K562 (cell line): ENCODE measurements around the gene VWF. TPM values are rescaled to one million over a fixed set of nuclear protein-coding genes. Genes with fewer than 3 reads are reported as not detected.

Experiments used
- ATAC-seq: fragments of 200-7000 bp; cut with Tn5 transposase; 3 replicates; pipeline ENCODE4 v1.9.1; 2020; ENCODE audit warnings: moderate library complexity
- BruUV-seq: library from RNA; stranded (reverse); fragments of 400-500 nt; replicated peaks from 2 replicates; lab custom pipeline; 2021; lab: Mats Ljungman, UMichigan
- CTCF ChIA-PET: fragments of 300-600 bp; formaldehyde crosslinking; extraction: SDS; loops from one replicate; lab custom pipeline; 2021; ENCODE audit warnings: low intra/inter-chr PET ratio; lab: Yijun Ruan, JAX
- POLR2A ChIA-PET: fragments of 300-600, 350-650 bp; sonication (Branson Sonifier 250); formaldehyde crosslinking; extraction: SDS; loops from one replicate; lab custom pipeline; 2021; ENCODE audit warnings: antibody characterized with exemption, inconsistent platforms; lab: Yijun Ruan, JAX
- DNase-seq, 4 experiments: peaks; one replicate each; pipeline versions ENCODE4 v3.0.0 to v3.0.0-alpha.2; 2011 to 2018; ENCODE audit warnings: low spot score in 3 of 4, mixed read lengths in 3 of 4; ENCODE audit errors: extremely low read depth in 1 of 4
- FAIRE-seq: peaks from 2 replicates; lab custom pipeline; 2011; peaks lifted over from hg19 to GRCh38; lab: Jason Lieb, UNC
- H2AFZ ChIP-seq: 2 replicates; pipeline ENCODE4 v1.6.0; 2011; ENCODE audit warnings: low read depth, low read length, control low read depth, inconsistent platforms
- H3K27ac ChIP-seq: fragments of 200-600 bp; 3 replicates; pipeline ENCODE4 v1.8.0; 2011; ENCODE audit warnings: low read depth, mild to moderate bottlenecking, control low read depth, inconsistent platforms, low read length, moderate library complexity, mixed read lengths; ENCODE audit errors: extremely low read depth
- H3K27me3 ChIP-seq, 2 experiments: fragments of 300-600 bp in 1 of 2; 2 replicates in 1 of 2; 3 replicates in 1 of 2; pipeline versions ENCODE4 v1.6.0 to v1.8.0; 2011; ENCODE audit warnings: inconsistent platforms in 2 of 2, low read length in 2 of 2, mild to moderate bottlenecking in 1 of 2, mixed read lengths in 1 of 2, moderate library complexity in 1 of 2; ENCODE audit not compliant: control insufficient read depth in 2 of 2, insufficient read depth in 2 of 2
- H3K36me3 ChIP-seq: fragments of 300-600 bp; 3 replicates; pipeline ENCODE4 v1.8.0; 2011; ENCODE audit warnings: mild to moderate bottlenecking, low read length, inconsistent platforms; ENCODE audit not compliant: control insufficient read depth, insufficient read depth
- H3K4me1 ChIP-seq, 2 experiments: fragments of 200-600 bp in 1 of 2; replicated peaks in 1 of 2; 2 replicates in 1 of 2; 3 replicates in 1 of 2; pipeline versions ENCODE4 v1.5.1 to v1.8.0; 2011; ENCODE audit warnings: inconsistent platforms in 2 of 2, low read length in 2 of 2, mild to moderate bottlenecking in 1 of 2, mixed read lengths in 1 of 2, moderate library complexity in 1 of 2; ENCODE audit not compliant: control insufficient read depth in 2 of 2, insufficient read depth in 2 of 2
- H3K4me2 ChIP-seq: 2 replicates; pipeline ENCODE4 v1.6.1; 2011; ENCODE audit warnings: low read length, control low read depth, inconsistent platforms, mixed read lengths; ENCODE audit not compliant: insufficient read depth
- H3K4me3 ChIP-seq: fragments of 200-600 bp; sonication (generic), shearing (Covaris generic); 2 replicates; pipeline ENCODE4 v1.5.1; 2016; ENCODE audit warnings: control low read depth, inconsistent platforms
- H3K79me2 ChIP-seq: fragments of 200-600 bp; 3 replicates; pipeline ENCODE4 v1.8.0; 2011; ENCODE audit warnings: low read length, inconsistent platforms; ENCODE audit not compliant: control insufficient read depth, insufficient read depth
- H3K9ac ChIP-seq, 2 experiments: 2 replicates each; pipeline versions ENCODE4 v1.6.0 to v1.6.1; 2011; ENCODE audit warnings: low read depth in 2 of 2, low read length in 2 of 2, control low read depth in 1 of 2, inconsistent platforms in 1 of 2, mild to moderate bottlenecking in 1 of 2, mixed read lengths in 1 of 2; ENCODE audit not compliant: insufficient read depth in 1 of 2
- H3K9me1 ChIP-seq: one replicate; pipeline ENCODE4 v1.6.0; 2011; ENCODE audit warnings: inconsistent platforms, mild to moderate bottlenecking, low read length, moderate library complexity; ENCODE audit not compliant: control insufficient read depth, insufficient read depth
- H3K9me3 ChIP-seq: replicated peaks from 2 replicates; pipeline ENCODE4 v1.5.1; 2011; ENCODE audit warnings: low read depth, low read length, inconsistent platforms; ENCODE audit not compliant: control insufficient read depth, insufficient read depth
- H4K20me1 ChIP-seq: replicated peaks from 2 replicates; pipeline ENCODE4 v1.6.1; 2011; ENCODE audit warnings: low read length, inconsistent platforms, mixed read lengths; ENCODE audit not compliant: control insufficient read depth, insufficient read depth
- ARID3B ChIP-seq: fragments of 250-450 bp; sonication (Bioruptor Pico); IDR thresholded peaks from 2 replicates; pipeline ENCODE4 v1.4.0; 2020; ENCODE audit warnings: borderline replicate concordance
- ARID4B ChIP-seq: sonication (generic); formaldehyde crosslinking; IDR thresholded peaks from 2 replicates; pipeline ENCODE4 v1.8.0; 2022; ENCODE audit warnings: mild to moderate bottlenecking, missing genetic modification reagents
- ELF4 ChIP-seq: fragments of 450-650 bp; formaldehyde crosslinking; IDR thresholded peaks from 2 replicates; pipeline ENCODE4 v1.4.0; 2022; ENCODE audit warnings: missing genetic modification characterization
- HCFC1 ChIP-seq: IDR thresholded peaks from 2 replicates; pipeline ENCODE4 v1.6.1; 2012; ENCODE audit warnings: low read depth, low read length, improper control_type of control experiment
- HMGN3 ChIP-seq: IDR thresholded peaks from 2 replicates; pipeline ENCODE4 v1.6.1; 2011; ENCODE audit warnings: borderline replicate concordance, low read depth, mild to moderate bottlenecking, mixed read lengths, low read length; ENCODE audit not compliant: insufficient read length; ENCODE audit errors: extremely low read depth
- HNRNPL ChIP-seq: fragments of 200-400 bp; formaldehyde crosslinking; IDR thresholded peaks from 2 replicates; pipeline ENCODE4 v1.6.1; 2017; ENCODE audit warnings: low read depth, mild to moderate bottlenecking, low read length
- ID3 ChIP-seq, 2 experiments: fragments of 250-450 bp in 1 of 2; fragments of 450-650 bp in 1 of 2; sonication (Bioruptor Pico) in 1 of 2; IDR thresholded peaks; 2 replicates each; pipeline versions ENCODE4 v1.6.1 to v1.8.0; 2016 to 2021; ENCODE audit warnings: mild to moderate bottlenecking in 2 of 2, moderate library complexity in 2 of 2, missing compliant biosample characterization in 1 of 2, missing genetic modification characterization in 1 of 2
- KLF6 ChIP-seq: fragments of 250-450 bp; sonication (Bioruptor Pico); IDR thresholded peaks from 2 replicates; pipeline ENCODE4 v1.4.0; 2020; ENCODE audit warnings: mild to moderate bottlenecking, moderate library complexity, borderline replicate concordance
- ZC3H11A ChIP-seq: IDR thresholded peaks from 2 replicates; pipeline ENCODE4 v1.6.1; 2012; ENCODE audit warnings: low read depth, low read length, improper control_type of control experiment
- ZHX1 ChIP-seq: fragments of 150-350 bp; conservative IDR thresholded peaks from 2 replicates; pipeline ENCODE4 v1.6.1; 2014; ENCODE audit warnings: low read length
- ZNF277 ChIP-seq: fragments of 250-450 bp; sonication (Bioruptor Pico); IDR thresholded peaks from 2 replicates; pipeline ENCODE4 v1.8.0; 2022; ENCODE audit warnings: inconsistent platforms, mild to moderate bottlenecking, moderate library complexity, borderline replicate concordance
- WGBS: fragments of 100-300 bp; shearing (Covaris generic); methylation state at CpG from one replicate; pipeline ENCODE4 v1.1.6; 2016; ENCODE audit warnings: low coverage, mixed read lengths; ENCODE audit not compliant: insufficient coverage; ENCODE audit errors: missing lambda C conversion rate; 5-methylcytosine and 5-hydroxymethylcytosine counted together
- in situ Hi-C: fragments of 300-500 bp; cut with MboI; formaldehyde crosslinking; loops from 4 replicates; pipeline ENCODE4 v1.15.0; 2018; ENCODE audit warnings: inconsistent platforms, mixed read lengths
- intact Hi-C: fragments of 100-400 bp; cut with micrococcal nuclease; formaldehyde crosslinking; loops from 2 replicates; pipeline ENCODE4 v1.14.2; 2022
- polyA plus RNA-seq, 8 experiments: library from polyadenylated mRNA; depleted of rRNA in 4 of 8; stranded (reverse) in 5 of 8; unstranded in 3 of 8; fragments of >200 nt; fragmentation: Nextera tagmentation in 2 of 8; fragmentation: Illumina TruSeq in 1 of 8; extraction: Ambion mirVana in 2 of 8; extraction: Trizol in 1 of 8; gene quantifications; 2 replicates each; pipeline versions ENCODE4 v1.2.1 to v1.2.3, GENCODE V29; 2011 to 2014; ENCODE audit warnings: inconsistent platforms in 1 of 8, missing spikeins in 1 of 8
- total RNA-seq, 7 experiments: library from RNA; depleted of rRNA in 6 of 7; stranded (reverse); fragments of >200 nt in 6 of 7; fragmentation: Illumina TruSeq in 2 of 7; extraction: Trizol in 2 of 7; gene quantifications; 2 replicates each; pipeline versions ENCODE4 v1.2.1 to v1.2.3, GENCODE V29; 2011 to 2021; ENCODE audit warnings: low replicate concordance in 1 of 7

Gene VWF
- total and polyA plus RNA-seq, 9 of the 15 experiments (the other 6 are each of a cell fraction or from before 2014, with no cell fraction given) = 0.53 TPM; not detected in 8

GRCh38 chr12:6148061-6148460, 23.6 kb upstream of the VWF start:
- Histone ChIP-seq H3K4me1 (no peaks in the 10 kb centered on the region), H3K9me3 (no peaks in the 10 kb centered on the region), H4K20me1 (no peaks in the 10 kb centered on the region), H3K9me1 (no peaks in the 10 kb centered on the region), H2AFZ (no peak overlapping the region), H3K27ac (no peak overlapping the region), H3K36me3 (no peaks in the 10 kb centered on the region), H3K4me3 (no peak overlapping the region), H3K27me3 (no peaks in the 10 kb centered on the region), H3K79me2 (no peaks in the 10 kb centered on the region), H3K9ac (no peak overlapping the region), H3K4me2 (no peak overlapping the region)
- in situ Hi-C loops = no loop called here
- no TSS peak for BruUV-seq
- FAIRE-seq (no peak), ATAC-seq (no peak), DNase-seq (no peak)
- ChIA-PET POLR2A (no interaction called here), CTCF (no interaction called here)
- intact Hi-C loops = no loop called here
- WGBS = 0% methylated on average over 2 of the region's 2 CpGs
- no peak for TF ChIP-seq HNRNPL
- no peak for TF ChIP-seq ZC3H11A
- no peak for TF ChIP-seq ARID4B (CRISPR knock-in tag)
- no peak for TF ChIP-seq ZHX1
- no peak for TF ChIP-seq KLF6 (CRISPR knock-in tag)
- no peak for TF ChIP-seq ARID3B (CRISPR knock-in tag)
- no peak for TF ChIP-seq ZNF277 (CRISPR knock-in tag)
- no peak for TF ChIP-seq ELF4 (CRISPR knock-in tag)
- TF ChIP-seq ID3 (CRISPR knock-in tag; IDR thresholded peaks at IDR 0.05) = no peak
- no peak for TF ChIP-seq ID3 (tag; IDR thresholded peaks at IDR 0.05)
- TF ChIP-seq HCFC1 = no peak
- TF ChIP-seq HMGN3 = no peak
